ENCODE data around the gene GABRP.
"Not testable (repeated sequence)": the region's sequence is repeated elsewhere in the genome, so short reads cannot be mapped to it uniquely, and the experiment has no call there.

GABRP gene

GRCh38 chr5:170746961-170747340 lies 36.6 kb upstream of the GABRP start:
- Histone ChIP-seq H3K27me3 (ENCODE audit: insufficient read depth, low read length) (peaks cover 6% of the 10 kb centered on the region; the same call in 1 of the 2 replicates), H3K9me3 (ENCODE audit: insufficient read depth, low read depth, low read length) (no peaks in the 10 kb centered on the region), H3K36me3 (ENCODE audit: insufficient read depth, low read length) (no peaks in the 10 kb centered on the region), H3K4me1 (ENCODE audit: insufficient read depth, low read length) (peaks cover 13% of the 10 kb centered on the region), H3K27ac (ENCODE audit: low read depth, low read length) (peak overlapping the region; percentile 71), H3K9ac (ENCODE audit: low read depth, low read length) (no peak overlapping the region), H3K4me3 (ENCODE audit: low read length) (no peak overlapping the region)
- 88% methylated on average over 11 of the region's 11 CpGs for WGBS

DNA sequence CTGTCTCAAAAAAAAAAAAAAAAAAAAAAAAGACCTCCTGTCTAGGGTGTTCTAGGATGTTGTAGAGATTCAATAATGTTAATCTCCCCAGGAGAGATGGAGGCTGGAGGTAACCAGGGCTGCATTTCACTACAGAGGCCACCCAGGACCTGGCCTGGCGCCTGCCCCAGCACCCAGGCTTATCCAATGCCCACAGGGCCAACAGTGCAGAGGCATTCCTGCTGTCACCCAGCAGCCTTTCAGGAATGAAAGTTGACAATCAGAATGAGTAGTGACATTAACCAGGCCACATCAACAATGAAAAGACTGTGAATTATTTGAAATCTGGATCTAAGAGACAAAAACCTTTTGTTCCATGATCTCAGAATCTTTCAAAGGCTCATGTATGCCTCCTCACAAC lies 36.2 kb upstream of the GABRP start:
- Histone ChIP-seq H3K9me3 (ENCODE audit: insufficient read depth, low read depth, low read length) (no peaks in the 10 kb centered on the region), H3K4me1 (ENCODE audit: insufficient read depth, low read length) (peaks cover 13% of the 10 kb centered on the region), H3K4me3 (ENCODE audit: low read length) (no peak overlapping the region), H3K9ac (ENCODE audit: low read depth, low read length) (no peak overlapping the region), H3K27me3 (ENCODE audit: insufficient read depth, low read length) (peaks cover 6% of the 10 kb centered on the region; the same call in 1 of the 2 replicates), H3K27ac (ENCODE audit: low read depth, low read length) (no peak overlapping the region), H3K36me3 (ENCODE audit: insufficient read depth, low read length) (no peaks in the 10 kb centered on the region)
- 91% methylated on average over 1 of the region's 1 CpG for WGBS

DNA sequence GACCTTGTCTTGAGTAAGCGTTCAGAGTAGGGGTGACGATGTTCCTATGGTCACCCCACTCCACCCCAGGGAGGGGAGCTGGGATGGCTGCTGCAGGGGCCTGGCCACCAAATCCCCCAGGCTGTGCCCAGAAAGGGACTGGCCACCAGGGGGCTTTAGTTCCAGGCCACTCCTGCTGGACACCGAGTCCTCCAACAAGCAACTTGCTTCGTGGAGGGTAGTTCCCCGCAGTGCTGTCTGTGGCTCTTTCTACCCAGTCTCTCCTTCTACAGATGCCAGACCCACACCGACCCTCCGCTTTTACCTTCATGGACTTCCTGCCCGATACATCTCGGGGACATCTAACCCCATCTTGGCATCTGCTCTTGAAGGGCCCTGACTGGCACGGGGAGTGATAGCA lies 35.7 kb upstream of the GABRP start:
- H3K4me1 ChIP-seq (ENCODE audit: insufficient read depth, low read length), result peaks cover 13% of the 10 kb centered on the region
- H3K27me3 ChIP-seq (ENCODE audit: insufficient read depth, low read length), result peaks cover 6% of the 10 kb centered on the region; the same call in 1 of the 2 replicates
- no peak overlapping the region for H3K9ac ChIP-seq (ENCODE audit: low read depth, low read length)
- H3K36me3 ChIP-seq (ENCODE audit: insufficient read depth, low read length), result no peaks in the 10 kb centered on the region
- no peak overlapping the region for H3K27ac ChIP-seq (ENCODE audit: low read depth, low read length)
- 87% methylated on average over 10 of the region's 10 CpGs for WGBS
- no peak overlapping the region for H3K4me3 ChIP-seq (ENCODE audit: low read length)
- H3K9me3 ChIP-seq (ENCODE audit: insufficient read depth, low read depth, low read length), result no peaks in the 10 kb centered on the region

DNA sequence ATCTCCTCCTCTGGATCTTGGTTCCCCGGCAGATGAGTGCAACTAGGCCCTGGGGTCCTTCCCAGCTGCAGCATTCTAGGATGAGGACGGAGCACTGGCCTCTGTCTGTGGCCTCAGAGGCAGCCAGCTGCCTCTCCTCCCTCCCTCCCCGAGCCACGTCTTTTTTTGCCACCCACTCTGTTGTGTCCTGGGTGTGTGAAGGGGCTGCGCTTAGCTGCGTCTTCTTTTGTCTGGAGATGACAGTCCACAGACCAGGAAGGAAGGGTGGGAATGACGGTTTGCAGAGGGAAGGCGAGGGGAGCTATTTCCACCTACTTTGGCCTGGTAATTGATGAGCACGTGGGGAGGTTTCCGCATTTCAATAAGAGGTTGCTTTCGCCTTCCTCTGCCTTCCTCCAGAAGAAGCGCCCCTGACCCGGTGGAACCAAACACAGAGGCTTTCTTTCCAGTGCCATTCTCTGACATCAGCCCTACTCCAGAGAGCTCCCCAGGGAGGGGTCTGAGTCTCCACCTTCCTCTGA lies 34.5 kb upstream of the GABRP start:
- H3K9ac ChIP-seq (ENCODE audit: low read depth, low read length), result no peak overlapping the region
- no peaks in the 10 kb centered on the region for H3K36me3 ChIP-seq (ENCODE audit: insufficient read depth, low read length)
- 58% methylated on average over 11 of the region's 13 CpGs for WGBS
- H3K4me1 ChIP-seq (ENCODE audit: insufficient read depth, low read length), result peaks cover 13% of the 10 kb centered on the region
- H3K27me3 ChIP-seq (ENCODE audit: insufficient read depth, low read length), result no peaks in the 10 kb centered on the region
- H3K27ac ChIP-seq (ENCODE audit: low read depth, low read length), result no peak overlapping the region
- no peak overlapping the region for H3K4me3 ChIP-seq (ENCODE audit: low read length)
- no peaks in the 10 kb centered on the region for H3K9me3 ChIP-seq (ENCODE audit: insufficient read depth, low read depth, low read length)

GRCh38 chr5:170749911-170750431 lies 33.6 kb upstream of the GABRP start:
- no peak overlapping the region for H3K9ac ChIP-seq (ENCODE audit: low read depth, low read length)
- peaks cover 13% of the 10 kb centered on the region for H3K4me1 ChIP-seq (ENCODE audit: insufficient read depth, low read length)
- H3K36me3 ChIP-seq (ENCODE audit: insufficient read depth, low read length), result no peaks in the 10 kb centered on the region
- no peak overlapping the region for H3K4me3 ChIP-seq (ENCODE audit: low read length)
- no peak overlapping the region for H3K27ac ChIP-seq (ENCODE audit: low read depth, low read length)
- WGBS, result 94% methylated on average over 7 of the region's 7 CpGs
- H3K27me3 ChIP-seq (ENCODE audit: insufficient read depth, low read length), result no peaks in the 10 kb centered on the region
- no peaks in the 10 kb centered on the region for H3K9me3 ChIP-seq (ENCODE audit: insufficient read depth, low read depth, low read length)

DNA sequence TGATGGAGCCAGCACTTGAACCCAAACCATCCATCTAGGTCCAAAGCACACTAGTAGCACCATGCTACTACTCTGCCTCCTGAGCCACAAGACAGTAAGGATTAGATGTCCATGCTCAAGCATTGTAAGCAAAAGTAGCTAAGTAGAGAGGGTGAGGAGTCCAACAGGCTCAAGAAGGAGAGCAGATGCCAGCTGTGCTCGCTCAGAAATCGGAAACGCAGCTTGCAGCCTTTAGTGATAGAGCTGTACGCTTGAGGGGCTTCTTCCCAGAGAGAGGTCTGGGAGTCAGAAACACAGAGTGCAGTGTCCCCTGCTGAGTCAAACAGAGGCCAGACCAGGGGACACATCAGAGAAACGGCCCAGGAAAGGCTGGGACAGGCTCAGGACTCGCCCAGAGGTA lies 32.7 kb upstream of the GABRP start:
- H3K9ac ChIP-seq (ENCODE audit: low read depth, low read length), result no peak overlapping the region
- 93% methylated on average over 6 of the region's 6 CpGs for WGBS
- peaks cover 6% of the 10 kb centered on the region for H3K4me1 ChIP-seq (ENCODE audit: insufficient read depth, low read length)
- H3K27ac ChIP-seq (ENCODE audit: low read depth, low read length), result no peak overlapping the region
- no peaks in the 10 kb centered on the region for H3K36me3 ChIP-seq (ENCODE audit: insufficient read depth, low read length)
- no peak overlapping the region for H3K4me3 ChIP-seq (ENCODE audit: low read length)
- H3K27me3 ChIP-seq (ENCODE audit: insufficient read depth, low read length), result no peaks in the 10 kb centered on the region
- no peaks in the 10 kb centered on the region for H3K9me3 ChIP-seq (ENCODE audit: insufficient read depth, low read depth, low read length)

GRCh38 chr5:170751631-170752030 lies 31.9 kb upstream of the GABRP start:
- Histone ChIP-seq H3K36me3 (ENCODE audit: insufficient read depth, low read length) (no peaks in the 10 kb centered on the region), H3K27ac (ENCODE audit: low read depth, low read length) (no peak overlapping the region), H3K9ac (ENCODE audit: low read depth, low read length) (no peak overlapping the region), H3K4me3 (ENCODE audit: low read length) (no peak overlapping the region), H3K4me1 (ENCODE audit: insufficient read depth, low read length) (peaks cover 1% of the 10 kb centered on the region), H3K9me3 (ENCODE audit: insufficient read depth, low read depth, low read length) (no peaks in the 10 kb centered on the region), H3K27me3 (ENCODE audit: insufficient read depth, low read length) (no peaks in the 10 kb centered on the region)
- WGBS, result 81% methylated on average over 11 of the region's 11 CpGs

DNA sequence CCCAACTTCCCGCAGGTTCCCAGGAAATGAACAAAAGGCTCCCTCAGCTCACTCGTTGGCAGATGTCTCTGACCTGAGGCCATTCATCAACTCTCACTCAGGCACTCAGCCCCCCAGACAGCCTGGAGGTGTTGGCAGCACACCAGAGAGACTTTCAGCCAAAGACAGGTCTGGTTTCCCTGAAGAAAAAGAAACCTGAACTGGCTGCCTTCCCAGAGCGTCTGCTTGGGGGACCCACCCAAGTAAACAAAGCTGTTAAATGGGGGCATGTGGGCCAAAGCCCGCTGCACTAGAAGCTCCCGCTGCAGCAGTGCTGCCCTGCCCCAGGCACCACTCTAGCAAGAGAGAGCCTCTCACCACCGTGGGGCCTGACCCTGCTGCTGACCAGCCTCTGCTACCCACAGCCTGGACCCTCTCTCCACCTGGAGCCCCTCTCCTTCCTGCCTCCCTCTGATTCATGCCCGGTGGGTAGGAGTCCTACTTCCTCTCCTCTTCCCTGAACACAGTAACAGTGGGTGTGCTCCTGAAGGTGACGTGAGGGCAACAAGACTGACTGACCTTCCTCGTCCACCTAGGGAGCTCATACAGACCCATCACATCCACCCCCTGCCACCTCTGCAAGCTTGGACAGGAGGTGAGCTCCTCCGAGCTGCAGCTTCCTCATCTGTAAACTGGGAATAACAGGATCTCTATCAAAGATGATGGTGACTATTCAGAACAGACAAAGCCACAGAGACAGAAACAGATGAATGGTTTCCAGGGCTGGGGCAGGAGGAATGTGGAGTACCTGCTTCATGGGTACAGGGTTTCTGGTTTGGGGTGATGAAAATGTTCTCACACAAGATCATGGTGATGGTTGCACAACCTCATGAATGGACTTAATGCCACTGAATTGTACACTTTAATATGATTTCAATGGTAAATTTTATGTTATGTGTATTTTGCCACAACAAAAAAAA lies 31.0 kb upstream of the GABRP start:
- no peak overlapping the region for H3K9ac ChIP-seq (ENCODE audit: low read depth, low read length)
- WGBS, result 87% methylated on average over 10 of the region's 10 CpGs
- no peaks in the 10 kb centered on the region for H3K9me3 ChIP-seq (ENCODE audit: insufficient read depth, low read depth, low read length)
- H3K4me1 ChIP-seq (ENCODE audit: insufficient read depth, low read length), result peaks cover 2% of the 10 kb centered on the region; the same call in 1 of the 2 replicates
- no peak overlapping the region for H3K27ac ChIP-seq (ENCODE audit: low read depth, low read length)
- no peaks in the 10 kb centered on the region for H3K27me3 ChIP-seq (ENCODE audit: insufficient read depth, low read length)
- H3K4me3 ChIP-seq (ENCODE audit: low read length), result no peak overlapping the region
- H3K36me3 ChIP-seq (ENCODE audit: insufficient read depth, low read length), result no peaks in the 10 kb centered on the region

GRCh38 chr5:170753311-170753710 lies 30.2 kb upstream of the GABRP start:
- Histone ChIP-seq H3K9ac (ENCODE audit: low read depth, low read length) (no peak overlapping the region), H3K27ac (ENCODE audit: low read depth, low read length) (no peak overlapping the region), H3K4me1 (ENCODE audit: insufficient read depth, low read length) (peaks cover 9% of the 10 kb centered on the region; the same call in 1 of the 2 replicates), H3K9me3 (ENCODE audit: insufficient read depth, low read depth, low read length) (no peaks in the 10 kb centered on the region), H3K4me3 (ENCODE audit: low read length) (no peak overlapping the region), H3K36me3 (ENCODE audit: insufficient read depth, low read length) (no peaks in the 10 kb centered on the region), H3K27me3 (ENCODE audit: insufficient read depth, low read length) (no peaks in the 10 kb centered on the region)

DNA sequence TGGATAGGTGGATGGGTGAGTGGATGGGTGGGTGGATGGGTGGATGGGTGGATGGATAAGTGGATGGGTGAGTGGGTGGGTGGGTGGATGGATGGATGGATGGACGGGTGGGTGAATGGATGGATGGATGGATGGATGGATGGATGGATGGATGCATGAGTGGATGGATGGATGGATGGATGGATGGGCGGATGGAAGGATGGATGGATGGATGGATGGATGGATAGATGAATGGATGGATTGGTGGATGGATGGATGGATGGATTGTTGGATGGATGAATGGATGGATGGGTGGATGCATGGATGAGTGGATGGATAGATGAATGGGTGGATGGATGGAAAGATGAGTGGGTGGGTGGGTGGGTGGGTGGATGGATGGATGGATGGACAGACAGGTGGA lies 29.0 kb upstream of the GABRP start:
- H3K4me3 ChIP-seq (ENCODE audit: low read length); H3K27me3 ChIP-seq (ENCODE audit: insufficient read depth, low read length); H3K36me3 ChIP-seq (ENCODE audit: insufficient read depth, low read length); H3K9ac ChIP-seq (ENCODE audit: low read depth, low read length); H3K9me3 ChIP-seq (ENCODE audit: insufficient read depth, low read depth, low read length); H3K27ac ChIP-seq (ENCODE audit: low read depth, low read length); H3K4me1 ChIP-seq (ENCODE audit: insufficient read depth, low read length): not testable (repeated sequence)
- WGBS, result 75% methylated on average over 2 of the region's 2 CpGs

DNA sequence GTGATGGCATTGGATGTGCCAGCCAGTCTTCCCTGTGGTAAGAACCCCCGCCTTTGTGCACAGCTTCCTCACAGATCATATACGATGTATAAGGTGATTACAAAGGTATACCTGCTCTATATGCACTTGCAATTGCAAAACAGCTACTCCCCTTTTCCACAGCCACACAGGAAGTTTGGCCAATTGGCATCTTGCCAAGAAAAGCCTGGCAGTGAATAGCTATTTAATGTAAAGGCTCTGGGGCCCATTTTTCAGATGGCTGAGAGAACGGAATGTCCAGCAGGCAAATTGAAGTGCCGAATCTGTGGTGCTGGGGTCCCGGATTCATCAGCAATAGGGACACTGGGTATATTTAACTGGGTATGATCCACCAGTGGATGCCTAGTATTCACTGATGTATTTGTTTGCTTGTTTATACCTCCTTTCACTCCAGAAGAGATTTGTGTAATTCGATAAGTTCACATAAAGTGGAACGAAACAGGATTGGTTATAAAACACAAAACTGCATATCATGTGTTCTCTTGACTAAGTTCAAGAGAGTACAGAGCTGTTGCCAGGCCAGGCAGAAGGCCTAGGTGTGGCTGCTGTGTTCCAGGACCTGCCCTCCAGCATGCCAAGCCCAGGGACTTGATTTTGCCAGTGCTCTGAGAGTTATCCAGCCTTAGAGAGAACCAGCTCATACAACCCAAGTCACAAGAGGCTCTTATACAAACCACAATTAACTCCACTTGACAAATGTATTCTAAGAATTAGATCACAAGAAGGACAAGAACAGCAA lies 27.7 kb upstream of the GABRP start:
- H3K36me3 ChIP-seq (ENCODE audit: insufficient read depth, low read length), result no peaks in the 10 kb centered on the region
- no peak overlapping the region for H3K4me3 ChIP-seq (ENCODE audit: low read length)
- no peaks in the 10 kb centered on the region for H3K9me3 ChIP-seq (ENCODE audit: insufficient read depth, low read depth, low read length)
- no peaks in the 10 kb centered on the region for H3K27me3 ChIP-seq (ENCODE audit: insufficient read depth, low read length)
- peaks cover 13% of the 10 kb centered on the region for H3K4me1 ChIP-seq (ENCODE audit: insufficient read depth, low read length)
- H3K9ac ChIP-seq (ENCODE audit: low read depth, low read length), result no peak overlapping the region
- no peak overlapping the region for H3K27ac ChIP-seq (ENCODE audit: low read depth, low read length)
- WGBS, result 93% methylated on average over 7 of the region's 7 CpGs

Measured in HUES64 (cell line).